NCI-H128 (cell line): ENCODE data around the gene SF1.

Experiments used
- DNase-seq: peaks from one replicate; lab custom pipeline; 2025; ENCODE audit not compliant: unreplicated experiment; lab: John Stamatoyannopoulos, UW

SF1 gene

GRCh38 chr11:64747961-64748665 lies 30.2 kb downstream of the SF1 start:
- no peak for DNase-seq

- no peak for DNase-seq
Measured at GRCh38 chr11:64746486-64746885, 31.9 kb downstream of the SF1 start.

GRCh38 chr11:64745521-64746328 lies 32.6 kb downstream of the SF1 start:
- DNase-seq, result no peak

DNA sequence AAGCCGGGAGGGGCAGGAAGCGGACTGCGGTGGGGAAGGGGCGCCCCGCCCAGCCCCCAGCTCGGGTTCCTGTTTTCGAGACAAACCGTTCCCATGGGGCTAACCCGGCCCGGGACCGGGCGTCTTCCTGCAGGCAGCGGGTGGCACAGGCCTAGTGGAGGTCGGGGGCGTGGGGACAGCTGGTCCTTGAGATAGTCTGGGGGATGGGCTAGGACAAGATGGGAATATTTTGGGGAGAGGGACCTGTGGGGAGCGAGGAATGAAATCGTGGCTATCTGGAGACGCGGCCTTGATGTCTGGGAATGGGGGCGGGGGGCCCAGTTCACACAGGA lies 33.2 kb downstream of the SF1 start:
- DNase-seq, result no peak

- DNase-seq, result no peak
Measured at GRCh38 chr11:64744544-64745188, 33.7 kb downstream of the SF1 start.

GRCh38 chr11:64743591-64744543 lies 34.5 kb downstream of the SF1 start, which contains the start of gene RASGRP2:
RASGRP2 (minus strand) TSS chr11:64744142; CDS start chr11:64742866, 1,276 bp downstream.
- no peak for DNase-seq

GRCh38 chr11:64742889-64743590 lies 35.3 kb downstream of the SF1 start:
- peak; percentile 27 for DNase-seq

GRCh38 chr11:64742087-64742888 lies 36.1 kb downstream of the SF1 start:
- DNase-seq, result no peak

GRCh38 chr11:64741375-64742086 lies 36.8 kb downstream of the SF1 start:
- DNase-seq, result no peak

GRCh38 chr11:64739871-64740270 lies 38.5 kb downstream of the SF1 start:
- DNase-seq, result no peak

DNA sequence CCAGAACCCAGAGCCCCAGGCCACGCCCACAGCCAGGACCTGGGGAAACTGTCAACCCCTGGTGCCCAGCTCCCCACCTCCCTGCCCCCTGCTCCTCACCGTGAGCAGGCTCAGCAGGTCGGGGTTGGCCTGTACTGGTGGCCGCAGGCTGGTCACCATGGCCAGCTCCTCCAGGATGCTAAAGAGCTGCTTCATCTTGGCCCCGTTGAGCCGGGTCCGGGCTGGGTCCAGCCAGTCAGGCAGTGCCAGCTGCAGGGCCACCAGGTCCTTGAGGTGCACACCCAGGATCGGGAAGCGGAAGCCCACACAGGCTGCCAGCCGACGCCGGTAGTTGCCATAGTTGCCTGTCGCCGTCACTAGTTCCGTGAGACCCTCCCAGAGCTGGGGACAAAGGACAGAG lies 41.7 kb downstream of the SF1 start:
- DNase-seq, result no peak

GRCh38 chr11:64735725-64736259 lies 42.5 kb downstream of the SF1 start:
- DNase-seq, result no peak

GRCh38 chr11:64734811-64735724 lies 43.3 kb downstream of the SF1 start:
- no peak for DNase-seq

GRCh38 chr11:64731601-64732000 lies 46.7 kb downstream of the SF1 start:
- no peak for DNase-seq

DNA sequence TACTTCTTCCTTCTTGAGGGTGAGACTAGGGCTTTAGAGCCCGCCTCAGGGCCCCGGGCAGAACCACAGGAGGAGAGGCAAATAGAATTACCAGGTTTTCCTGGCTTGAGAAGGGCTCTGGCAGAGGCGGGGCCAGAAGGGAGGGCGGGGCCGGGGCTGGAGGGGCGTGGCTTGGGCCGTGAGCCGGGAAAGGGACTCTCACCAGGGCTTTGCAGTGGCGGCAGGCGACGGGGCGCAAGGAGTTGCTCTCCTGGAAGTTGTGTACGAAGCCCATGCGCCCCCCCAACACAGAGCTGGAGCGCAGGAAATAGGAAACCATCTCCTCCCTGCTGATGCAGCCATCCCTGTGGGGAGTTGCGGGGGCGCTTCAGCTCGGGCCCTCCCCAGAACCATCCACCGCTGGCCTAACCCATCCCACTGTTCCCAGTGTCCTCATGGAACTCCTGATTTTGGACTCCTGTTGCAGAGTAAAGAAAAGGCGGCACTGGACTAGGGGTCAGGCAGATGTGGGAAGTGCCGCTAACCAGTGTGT lies 48.4 kb downstream of the SF1 start:
- no peak for DNase-seq

GRCh38 chr11:64728757-64729365 lies 49.5 kb downstream of the SF1 start:
- DNase-seq, result no peak
